ENCODE data around the gene MT1H.
A peak's percentile ranks its signal among the peaks of the same experiment; 100 is the strongest.

MT1H gene

GRCh38 chr16:56636616-56637413 is 32.8 kb upstream of the MT1H start:
- no peak for TF ChIP-seq CTCF (IDR thresholded peaks at IDR 0.05; ENCODE audit: low read depth, low read length)
- no peak for DNase-seq (ENCODE audit: low read depth, low spot score)
- H3K4me3 ChIP-seq (ENCODE audit: low read depth, low read length) = no peak overlapping the region
- in situ Hi-C loops (cut with HindIII; ENCODE audit: low sequenced_read_pairs) = no loop called here

- DNase-seq (ENCODE audit: low read depth, low spot score) = peak; percentile 30
- TF ChIP-seq CTCF (IDR thresholded peaks at IDR 0.05; ENCODE audit: low read depth, low read length) = no peak
- H3K4me3 ChIP-seq (ENCODE audit: low read depth, low read length) = peak within 1 kb of the TSS; percentile 51
- in situ Hi-C loops (cut with HindIII; ENCODE audit: low sequenced_read_pairs) = no loop called here
Observed at GRCh38 chr16:56637814-56638750, 31.5 kb upstream of the MT1H start, which contains the start of gene MT1A. MT1A (plus strand) TSS chr16:56638666; CDS start chr16:56638739, 73 bp downstream.

- no peak for DNase-seq (ENCODE audit: low read depth, low spot score)
- no peak for TF ChIP-seq CTCF (IDR thresholded peaks at IDR 0.05; ENCODE audit: low read depth, low read length)
- in situ Hi-C loops (cut with HindIII; ENCODE audit: low sequenced_read_pairs) = no loop called here
- no peak overlapping the region for H3K4me3 ChIP-seq (ENCODE audit: low read depth, low read length)
Observed at GRCh38 chr16:56639045-56639444, 30.6 kb upstream of the MT1H start.

DNA sequence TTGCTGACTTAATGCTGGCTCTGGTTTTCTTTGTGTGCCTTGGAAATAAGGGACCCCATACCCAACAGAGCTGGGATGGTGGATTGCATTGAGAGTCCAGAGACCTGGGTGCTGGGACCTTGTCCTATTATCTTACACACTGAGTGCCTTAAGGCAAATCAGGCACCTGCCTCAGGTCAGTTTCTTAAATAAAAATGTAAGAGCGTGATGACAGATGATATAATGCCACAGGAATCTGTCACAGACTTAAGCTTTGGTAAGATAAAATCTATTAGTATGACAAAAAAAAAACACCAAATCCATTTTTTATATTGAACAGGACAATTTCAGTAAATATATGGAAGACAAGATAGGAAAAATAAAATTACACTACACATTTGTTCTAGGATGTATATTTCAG is 29.5 kb upstream of the MT1H start:
- no peak overlapping the region for H3K4me3 ChIP-seq (ENCODE audit: low read depth, low read length)
- in situ Hi-C loops (cut with HindIII; ENCODE audit: low sequenced_read_pairs) = no loop called here
- DNase-seq (ENCODE audit: low read depth, low spot score) = no peak
- TF ChIP-seq CTCF (IDR thresholded peaks at IDR 0.05; ENCODE audit: low read depth, low read length) = no peak

DNA sequence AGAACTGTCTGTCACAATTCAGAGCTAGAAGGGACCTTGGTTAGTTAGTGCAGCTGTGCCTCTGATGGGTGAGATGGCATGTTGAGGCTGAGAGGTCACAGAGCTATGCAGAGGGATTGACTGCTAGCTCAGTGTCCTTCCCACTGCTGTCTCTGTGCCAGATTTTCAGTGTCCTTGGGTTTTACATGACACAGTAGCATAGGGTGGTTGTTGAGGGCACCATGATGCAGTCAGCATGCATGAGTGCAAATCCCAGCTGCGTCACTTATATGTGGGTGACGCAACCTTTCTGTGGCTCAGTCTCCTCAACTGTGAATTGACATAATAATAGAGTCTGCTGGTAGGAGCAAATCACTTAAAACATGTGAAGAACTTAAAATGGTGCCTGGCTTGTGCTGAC is 28.4 kb upstream of the MT1H start:
- in situ Hi-C loops (cut with HindIII; ENCODE audit: low sequenced_read_pairs) = no loop called here

More for the DNA sequence above, 28.4 kb upstream of the MT1H start:
- TF ChIP-seq CTCF (IDR thresholded peaks at IDR 0.05; ENCODE audit: low read depth, low read length) = no peak
- no peak overlapping the region for H3K4me3 ChIP-seq (ENCODE audit: low read depth, low read length)
- no peak for DNase-seq (ENCODE audit: low read depth, low spot score)
